HUES6 (cell line): ENCODE measurements around the gene SHC4.
A peak's percentile ranks its signal among the peaks of the same experiment; 100 is the strongest.

Experiments
- H3K27ac ChIP-seq: 2 replicates; pipeline ENCODE4 v1.7.0; 2013; ENCODE audit warnings: low read depth, mild to moderate bottlenecking, low read length, inconsistent platforms
- H3K27me3 ChIP-seq: 2 replicates; pipeline ENCODE4 v1.6.1; 2013; ENCODE audit warnings: low read length; ENCODE audit not compliant: control insufficient read depth, insufficient read depth
- H3K36me3 ChIP-seq: 2 replicates; pipeline ENCODE4 v1.6.1; 2013; ENCODE audit warnings: low read length; ENCODE audit not compliant: control insufficient read depth, insufficient read depth
- H3K4me1 ChIP-seq: 2 replicates; pipeline ENCODE4 v1.6.1; 2013; ENCODE audit warnings: low read length; ENCODE audit not compliant: control insufficient read depth, insufficient read depth
- H3K4me3 ChIP-seq: 2 replicates; pipeline ENCODE4 v1.5.1; 2013; ENCODE audit warnings: low read depth, low read length
- H3K9ac ChIP-seq: one replicate; pipeline ENCODE4 v1.6.1; 2013; ENCODE audit warnings: mild to moderate bottlenecking, low read length
- H3K9me3 ChIP-seq: 2 replicates; pipeline ENCODE4 v1.6.1; 2013; ENCODE audit warnings: low read depth, low read length; ENCODE audit not compliant: control insufficient read depth, insufficient read depth

Gene SHC4

DNA sequence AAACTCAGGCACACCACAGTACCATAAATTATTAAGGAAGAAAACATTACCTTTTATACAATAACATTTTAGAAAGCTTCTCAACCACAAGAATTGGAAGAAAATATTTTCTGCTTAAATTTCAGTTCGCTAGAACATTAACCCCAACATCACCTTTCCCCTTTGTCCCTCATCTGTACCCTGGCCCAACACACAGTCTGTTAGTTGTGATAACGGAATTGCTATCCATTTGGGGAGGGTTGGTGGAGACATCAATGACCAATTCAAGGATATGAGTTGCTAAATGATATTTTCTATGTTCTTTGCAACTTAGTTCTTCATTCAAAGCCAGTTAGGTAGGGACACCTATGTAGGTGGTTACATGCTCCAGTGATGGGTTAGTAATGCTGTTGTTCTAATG is 80.0 kb downstream of the SHC4 start:
- no peak overlapping the region for H3K9ac ChIP-seq

GRCh38 chr15:48880070-48880634 is 83.6 kb downstream of the SHC4 start:
- no peaks in the 10 kb centered on the region for H3K36me3 ChIP-seq
- H3K27me3 ChIP-seq, result peaks cover 5% of the 10 kb centered on the region; the same call in 1 of the 2 replicates
- no peak overlapping the region for H3K9ac ChIP-seq
- peak overlapping the region; percentile 97; the same call in 1 of the 2 replicates for H3K4me3 ChIP-seq
- H3K27ac ChIP-seq, result no peak overlapping the region
- peaks cover 10% of the 10 kb centered on the region; the same call in 1 of the 2 replicates for H3K4me1 ChIP-seq
- no peaks in the 10 kb centered on the region for H3K9me3 ChIP-seq

More for the DNA sequence above, 80.0 kb downstream of the SHC4 start:
- H3K27me3 ChIP-seq, result no peaks in the 10 kb centered on the region
- H3K27ac ChIP-seq, result no peak overlapping the region
- H3K36me3 ChIP-seq, result no peaks in the 10 kb centered on the region
- H3K4me3 ChIP-seq, result no peak overlapping the region
- H3K4me1 ChIP-seq, result peaks cover 10% of the 10 kb centered on the region; the same call in 1 of the 2 replicates
- no peaks in the 10 kb centered on the region for H3K9me3 ChIP-seq

DNA sequence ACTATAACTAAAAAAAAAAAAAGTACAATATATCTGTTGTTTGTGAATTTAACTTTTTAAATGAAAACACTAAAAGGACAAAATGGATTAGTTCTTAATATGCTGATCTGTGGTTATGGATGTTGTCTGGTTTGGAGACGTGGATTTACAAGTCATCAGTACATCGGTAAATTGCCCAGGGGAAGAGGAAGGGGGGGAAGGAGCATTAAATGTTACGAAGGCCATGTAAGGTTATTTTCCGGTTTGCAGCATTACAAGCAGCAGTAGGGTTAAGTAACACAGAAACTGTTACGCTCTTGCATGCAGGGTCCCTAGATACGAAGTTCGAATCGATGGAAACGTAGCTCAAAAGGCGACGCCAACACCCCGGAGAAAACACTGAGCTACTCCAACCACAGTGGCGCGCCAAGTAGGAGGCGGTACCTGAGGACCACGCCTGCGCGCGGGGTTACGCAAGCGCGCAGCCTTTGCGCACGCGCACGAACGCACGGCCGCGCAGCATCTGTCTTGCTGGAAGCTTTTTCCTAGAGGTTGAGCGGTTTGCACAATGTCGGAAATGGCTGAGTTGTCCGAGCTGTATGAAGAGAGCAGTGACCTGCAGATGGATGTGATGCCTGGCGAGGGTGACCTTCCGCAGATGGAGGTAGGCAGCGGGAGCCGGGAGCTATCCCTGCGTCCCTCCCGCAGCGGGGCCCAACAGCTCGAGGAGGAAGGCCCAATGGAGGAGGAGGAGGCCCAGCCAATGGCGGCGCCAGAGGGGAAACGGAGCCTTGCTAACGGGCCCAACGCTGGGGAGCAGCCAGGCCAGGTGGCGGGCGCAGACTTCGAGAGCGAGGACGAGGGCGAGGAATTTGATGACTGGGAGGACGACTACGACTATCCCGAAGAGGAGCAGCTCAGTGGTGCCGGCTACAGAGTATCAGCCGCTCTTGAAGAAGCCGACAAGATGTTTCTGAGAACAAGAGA is 85.8 kb downstream of the SHC4 start, which contains the start of gene EID1:
Gene EID1, plus strand, starts transcription at position 505 of the 966 bp plus-strand sequence. Its CDS starts 43 bp downstream, at position 548.
- H3K9me3 ChIP-seq, result no peaks in the 10 kb centered on the region
- peak within 1 kb of the TSS; percentile 94 for H3K9ac ChIP-seq
- peak within 1 kb of the TSS; percentile 83; the same call in 1 of the 2 replicates for H3K27ac ChIP-seq
- H3K4me3 ChIP-seq, result peak within 1 kb of the TSS; percentile 97
- peaks cover 10% of the 10 kb centered on the region; the same call in 1 of the 2 replicates for H3K4me1 ChIP-seq
- peaks cover 11% of the 10 kb centered on the region; the same call in 1 of the 2 replicates for H3K27me3 ChIP-seq
- H3K36me3 ChIP-seq, result no peaks in the 10 kb centered on the region

DNA sequence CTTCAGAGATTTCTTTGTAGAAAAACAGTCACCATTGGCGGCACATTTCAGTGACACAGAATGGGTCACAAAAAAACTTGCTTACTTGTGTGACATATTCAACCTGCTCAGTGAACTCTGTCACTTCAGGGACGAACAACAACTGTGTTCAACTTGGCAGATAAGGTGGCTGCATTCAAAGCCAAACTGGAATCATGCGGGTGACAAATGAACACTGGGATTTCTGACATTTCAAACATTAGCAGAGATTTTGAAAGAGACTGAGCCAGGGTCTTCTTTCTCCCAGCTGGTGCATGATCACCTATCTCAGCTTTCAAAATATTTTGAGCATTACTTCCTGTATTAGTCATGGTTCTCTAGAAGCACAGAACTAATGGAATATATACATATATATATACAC is 87.7 kb downstream of the SHC4 start:
- Histone ChIP-seq H3K4me1 (peaks cover 10% of the 10 kb centered on the region; the same call in 1 of the 2 replicates), H3K27ac (no peak overlapping the region), H3K4me3 (no peak overlapping the region), H3K36me3 (no peaks in the 10 kb centered on the region), H3K9me3 (no peaks in the 10 kb centered on the region), H3K9ac (no peak overlapping the region), H3K27me3 (peaks cover 11% of the 10 kb centered on the region; the same call in 1 of the 2 replicates)

DNA sequence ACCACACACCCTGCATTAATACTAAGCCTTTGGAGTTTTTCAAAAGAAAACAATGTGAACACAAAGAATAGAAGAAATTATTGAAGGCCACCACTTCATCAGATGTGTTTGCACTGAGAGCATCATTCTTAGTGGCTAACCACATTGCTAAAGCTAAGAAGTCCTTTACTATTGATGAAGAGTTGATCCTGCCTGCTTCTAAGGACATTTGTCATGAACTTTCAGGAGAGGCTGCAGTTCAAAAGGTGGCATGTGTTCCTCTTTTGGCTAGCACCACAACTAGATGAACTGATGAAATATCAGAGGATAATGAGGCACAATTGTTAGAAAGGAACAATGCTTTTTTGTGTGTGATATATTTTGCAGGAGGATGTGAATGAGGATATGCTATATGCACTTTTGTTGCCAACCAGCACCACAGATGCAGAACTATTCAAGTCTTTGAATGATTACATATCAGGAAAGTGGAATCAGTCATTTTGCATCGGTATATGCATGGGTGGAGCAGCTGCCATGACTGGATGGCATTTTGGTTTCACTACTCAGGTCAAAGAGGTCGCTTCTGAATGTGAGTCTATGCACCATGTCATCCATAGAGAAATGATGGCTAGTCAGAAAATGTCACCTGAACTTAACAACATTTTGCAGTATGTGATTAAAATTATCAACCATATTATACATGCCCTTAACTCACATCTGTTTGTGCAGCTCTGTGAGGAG is 88.3 kb downstream of the SHC4 start:
- Histone ChIP-seq H3K9ac (no peak overlapping the region), H3K4me3 (no peak overlapping the region), H3K27me3 (peaks cover 11% of the 10 kb centered on the region; the same call in 1 of the 2 replicates), H3K27ac (no peak overlapping the region), H3K4me1 (peaks cover 10% of the 10 kb centered on the region; the same call in 1 of the 2 replicates), H3K9me3 (no peaks in the 10 kb centered on the region), H3K36me3 (no peaks in the 10 kb centered on the region)

- no peaks in the 10 kb centered on the region for H3K4me1 ChIP-seq
Measured at GRCh38 chr15:48872632-48873031, 91.1 kb downstream of the SHC4 start.

DNA sequence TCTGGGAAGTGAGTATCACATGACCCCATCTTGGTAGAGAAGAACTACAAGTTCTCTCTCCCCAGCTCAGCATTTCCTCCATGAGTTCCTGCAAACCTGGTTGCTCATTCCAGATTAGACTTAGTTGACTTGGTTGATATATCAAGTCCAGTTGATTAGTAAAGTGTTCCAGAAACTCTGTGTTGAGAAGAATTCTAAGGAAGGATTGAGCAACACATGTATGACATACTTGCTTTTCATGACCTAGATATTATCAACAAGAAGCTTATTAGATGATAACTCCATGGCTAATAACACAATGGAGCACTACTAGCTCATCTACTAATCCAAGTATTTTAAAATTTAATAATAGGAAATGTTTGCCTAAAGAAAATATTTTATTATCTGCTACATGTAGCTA is 92.2 kb downstream of the SHC4 start:
- H3K4me1 ChIP-seq, result no peaks in the 10 kb centered on the region
- H3K9ac ChIP-seq, result no peak overlapping the region
- H3K27ac ChIP-seq, result no peak overlapping the region
- no peaks in the 10 kb centered on the region for H3K36me3 ChIP-seq
- peaks cover 11% of the 10 kb centered on the region; the same call in 1 of the 2 replicates for H3K27me3 ChIP-seq
- no peak overlapping the region for H3K4me3 ChIP-seq
- no peaks in the 10 kb centered on the region for H3K9me3 ChIP-seq

More at GRCh38 chr15:48872632-48873031, 91.1 kb downstream of the SHC4 start:
- H3K9me3 ChIP-seq, result no peaks in the 10 kb centered on the region
- peaks cover 11% of the 10 kb centered on the region; the same call in 1 of the 2 replicates for H3K27me3 ChIP-seq
- no peak overlapping the region for H3K27ac ChIP-seq
- H3K4me3 ChIP-seq, result no peak overlapping the region
- H3K36me3 ChIP-seq, result no peaks in the 10 kb centered on the region
- no peak overlapping the region for H3K9ac ChIP-seq

DNA sequence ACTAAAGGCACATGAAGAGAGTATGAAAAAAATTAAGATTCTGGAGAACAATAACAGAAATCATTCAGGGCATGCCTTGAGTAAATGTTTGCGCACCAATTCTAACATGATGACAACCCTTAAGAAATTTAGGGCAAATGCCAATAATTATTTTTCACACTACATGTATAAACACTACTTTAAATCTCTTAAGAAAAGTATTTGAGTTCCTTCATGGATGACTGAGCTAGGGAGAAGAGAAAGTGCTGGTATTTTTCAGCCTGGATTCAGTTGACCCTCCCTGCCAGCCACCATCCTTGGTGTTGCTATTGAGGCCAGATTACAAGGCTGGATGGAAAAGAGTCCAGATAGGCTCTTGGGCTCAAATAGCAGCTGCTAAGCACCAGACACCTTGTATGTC is 93.8 kb downstream of the SHC4 start:
- Histone ChIP-seq H3K9me3 (no peaks in the 10 kb centered on the region), H3K27ac (no peak overlapping the region), H3K4me3 (no peak overlapping the region), H3K27me3 (peaks cover 4% of the 10 kb centered on the region; the same call in 1 of the 2 replicates), H3K9ac (no peak overlapping the region), H3K36me3 (no peaks in the 10 kb centered on the region), H3K4me1 (0 out of 2 replicates have a peak, but pooled peaks cover 4% of the 10 kb centered on the region)

DNA sequence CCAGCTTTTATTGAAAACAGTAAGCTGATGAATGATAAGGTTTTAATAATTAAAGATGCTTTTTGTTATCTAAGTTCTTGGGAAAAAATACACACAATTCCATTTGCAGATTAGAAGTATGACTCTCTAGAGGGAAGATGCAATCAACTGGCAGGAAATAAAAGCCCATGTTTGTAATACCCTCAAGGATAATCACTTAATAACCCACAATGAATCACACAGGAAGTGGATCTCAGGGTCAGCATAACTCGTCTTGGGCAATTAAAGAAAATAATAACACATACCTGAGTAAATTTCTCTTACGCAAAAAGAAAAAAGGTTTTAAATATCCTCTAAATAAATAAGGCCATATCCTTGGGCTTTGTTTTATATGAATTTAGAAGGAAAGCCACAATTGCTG is 95.2 kb downstream of the SHC4 start:
- Histone ChIP-seq H3K9ac (no peak overlapping the region), H3K36me3 (no peaks in the 10 kb centered on the region), H3K4me1 (0 out of 2 replicates have a peak, but pooled peaks cover 4% of the 10 kb centered on the region), H3K9me3 (no peaks in the 10 kb centered on the region), H3K27ac (no peak overlapping the region), H3K27me3 (no peaks in the 10 kb centered on the region; the same call in 1 of the 2 replicates), H3K4me3 (no peak overlapping the region)

- Histone ChIP-seq H3K36me3 (no peaks in the 10 kb centered on the region), H3K27me3 (no peaks in the 10 kb centered on the region; the same call in 1 of the 2 replicates), H3K27ac (no peak overlapping the region), H3K4me3 (no peak overlapping the region), H3K4me1 (0 out of 2 replicates have a peak, but pooled peaks cover 4% of the 10 kb centered on the region), H3K9ac (no peak overlapping the region), H3K9me3 (no peaks in the 10 kb centered on the region)
Measured at GRCh38 chr15:48868023-48868422, 95.7 kb downstream of the SHC4 start.
